ENCODE data around the gene CFAP52.
"Not testable (repeated sequence)": the region's sequence is repeated elsewhere in the genome, so short reads cannot be mapped to it uniquely, and the experiment has no call there.

The CFAP52 gene, protein sequence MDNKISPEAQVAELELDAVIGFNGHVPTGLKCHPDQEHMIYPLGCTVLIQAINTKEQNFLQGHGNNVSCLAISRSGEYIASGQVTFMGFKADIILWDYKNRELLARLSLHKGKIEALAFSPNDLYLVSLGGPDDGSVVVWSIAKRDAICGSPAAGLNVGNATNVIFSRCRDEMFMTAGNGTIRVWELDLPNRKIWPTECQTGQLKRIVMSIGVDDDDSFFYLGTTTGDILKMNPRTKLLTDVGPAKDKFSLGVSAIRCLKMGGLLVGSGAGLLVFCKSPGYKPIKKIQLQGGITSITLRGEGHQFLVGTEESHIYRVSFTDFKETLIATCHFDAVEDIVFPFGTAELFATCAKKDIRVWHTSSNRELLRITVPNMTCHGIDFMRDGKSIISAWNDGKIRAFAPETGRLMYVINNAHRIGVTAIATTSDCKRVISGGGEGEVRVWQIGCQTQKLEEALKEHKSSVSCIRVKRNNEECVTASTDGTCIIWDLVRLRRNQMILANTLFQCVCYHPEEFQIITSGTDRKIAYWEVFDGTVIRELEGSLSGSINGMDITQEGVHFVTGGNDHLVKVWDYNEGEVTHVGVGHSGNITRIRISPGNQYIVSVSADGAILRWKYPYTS

GRCh38 chr17:9576521-9577372, at the start of gene CFAP52:
TSS of gene CFAP52 (plus strand) at chr17:9576642. CDS start at chr17:9576696, 54 bp downstream.
- DNase-seq, result peak; percentile 5

DNA sequence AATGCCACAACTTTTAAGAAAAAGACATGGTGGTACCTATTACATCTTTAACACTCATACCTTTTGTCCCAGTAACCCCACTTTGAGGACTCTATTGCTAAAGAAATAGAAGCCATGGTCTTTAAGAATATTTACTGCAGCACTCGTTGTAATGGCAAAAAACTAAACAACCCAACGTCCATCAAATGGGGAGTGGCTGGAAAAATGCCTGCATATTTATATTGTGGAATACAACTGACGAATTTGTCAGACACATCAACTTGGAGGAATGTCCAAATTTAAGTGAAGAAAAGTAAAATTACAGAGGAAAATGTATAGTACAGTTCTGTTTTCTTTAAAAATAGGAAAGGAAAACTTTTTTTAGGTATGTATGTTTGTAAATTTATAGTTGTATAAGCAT, 48.7 kb upstream of the CFAP52 start:
- DNase-seq, result no peak

GRCh38 chr17:9529033-9529700, 47.3 kb upstream of the CFAP52 start:
- no peak for DNase-seq

DNA sequence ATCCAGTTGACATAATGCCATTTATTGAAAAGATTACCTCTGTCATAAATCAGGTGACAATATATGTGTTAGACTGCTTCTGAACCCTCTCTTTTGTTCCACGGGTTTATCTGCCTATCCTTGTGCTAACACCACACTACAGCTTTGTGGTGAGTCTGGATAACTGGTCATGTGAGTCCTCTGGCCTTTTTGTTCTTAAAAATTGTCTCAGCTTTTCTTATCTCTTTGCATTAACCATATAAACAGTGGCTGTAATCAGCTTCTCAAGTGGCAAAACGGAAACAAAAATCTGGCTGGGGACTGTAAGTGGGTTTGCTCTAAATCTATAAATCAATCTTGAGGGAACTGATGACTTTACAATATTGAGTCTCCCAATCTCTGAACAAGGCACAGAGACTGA, 45.4 kb upstream of the CFAP52 start:
- no peak for DNase-seq

- DNase-seq, result no peak
Observed at GRCh38 chr17:9532715-9533114, 43.7 kb upstream of the CFAP52 start.

GRCh38 chr17:9533441-9533840, 43.0 kb upstream of the CFAP52 start:
- no peak for DNase-seq

- no peak for DNase-seq
Observed at GRCh38 chr17:9536061-9536460, 40.4 kb upstream of the CFAP52 start.

DNA sequence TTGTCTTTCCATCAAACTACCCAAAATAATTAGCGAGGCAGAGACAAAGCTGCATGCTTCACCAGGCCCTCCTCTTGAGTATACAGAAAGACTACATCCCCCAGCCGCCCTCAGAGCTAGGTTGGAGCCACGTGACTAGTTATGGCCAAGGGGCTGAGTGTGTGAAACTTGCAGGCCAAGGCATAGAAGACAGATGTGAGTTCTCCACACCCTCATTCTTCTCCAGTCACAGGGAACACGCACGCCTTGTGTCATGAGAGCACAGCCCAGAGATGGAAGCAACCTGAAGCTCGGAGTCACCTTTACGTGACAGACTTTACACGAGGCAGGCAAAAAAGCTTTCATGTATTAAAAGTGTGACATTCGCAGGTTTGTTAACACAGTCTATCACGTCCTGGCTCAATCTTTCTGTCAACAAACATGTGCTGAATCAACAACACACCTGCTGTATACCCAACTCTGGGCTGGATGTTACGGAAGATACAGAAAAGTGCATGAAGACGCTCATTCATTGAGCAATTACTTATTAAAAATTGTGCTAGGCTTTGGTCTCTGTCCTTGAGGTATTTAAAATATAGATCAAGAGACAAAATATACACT, 39.2 kb upstream of the CFAP52 start:
- DNase-seq, result no peak

GRCh38 chr17:9538626-9539025, 37.8 kb upstream of the CFAP52 start:
- DNase-seq, result no peak

DNA sequence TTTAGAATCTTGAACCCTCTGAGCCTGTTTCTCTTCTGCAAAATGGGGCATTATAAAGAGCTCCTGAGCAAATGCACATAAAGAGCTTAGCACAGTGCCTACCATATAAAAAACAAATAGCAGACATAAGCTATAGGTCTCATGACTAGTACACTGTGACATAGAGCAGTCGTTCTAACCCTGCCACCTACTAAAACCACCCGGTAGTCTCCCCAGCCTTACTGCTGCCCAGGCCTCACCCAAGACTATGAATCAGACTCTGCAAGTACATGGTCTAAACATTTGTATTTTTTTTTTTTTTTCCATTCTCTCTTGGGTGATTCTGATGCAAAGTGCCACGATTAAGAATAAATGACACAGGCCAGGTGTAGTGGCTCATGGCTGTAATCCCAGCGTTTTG, 34.7 kb upstream of the CFAP52 start:
- no peak for DNase-seq

GRCh38 chr17:9544221-9544620, 32.2 kb upstream of the CFAP52 start:
- no peak for DNase-seq

- no peak for DNase-seq
Observed at GRCh38 chr17:9549215-9549614, 27.2 kb upstream of the CFAP52 start.

DNA sequence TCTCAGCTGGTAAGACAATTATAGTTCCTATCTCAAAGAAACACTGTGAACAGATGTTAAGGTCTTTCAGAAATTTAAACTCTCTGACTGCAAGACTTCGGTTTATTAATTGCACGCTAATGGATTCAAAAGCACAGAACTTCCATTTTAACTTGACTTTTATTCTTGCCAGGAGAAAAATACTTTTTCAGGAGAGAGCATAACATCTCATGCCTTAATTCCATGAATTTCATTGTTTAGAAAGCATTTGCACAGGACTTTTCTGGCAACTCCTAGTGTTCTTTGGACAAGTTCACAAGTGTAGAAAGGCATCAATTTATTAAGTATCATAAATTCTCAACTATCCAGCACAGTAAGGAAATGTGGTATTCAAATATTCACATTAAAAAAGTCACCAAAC, 23.3 kb upstream of the CFAP52 start:
- DNase-seq, result no peak

DNA sequence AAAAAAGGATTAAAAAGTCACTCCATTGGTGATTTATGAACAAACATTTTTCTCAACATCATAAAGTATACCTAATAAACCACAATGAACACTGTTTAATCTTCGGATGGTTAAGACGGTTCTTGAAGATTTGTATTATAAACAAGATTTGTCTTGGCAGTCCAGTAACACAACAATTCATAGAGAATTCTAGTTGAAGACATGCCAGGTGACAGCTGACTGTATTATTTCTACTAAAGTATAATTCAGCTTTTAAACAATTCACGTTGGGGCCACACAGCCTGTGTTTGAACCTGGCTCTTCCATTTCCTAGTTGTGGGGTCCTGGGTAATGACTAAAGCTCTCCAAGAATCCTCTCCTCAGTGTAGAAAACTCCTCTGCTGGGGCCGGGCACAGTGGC, 22.8 kb upstream of the CFAP52 start:
- DNase-seq, result no peak

GRCh38 chr17:9554715-9555114, 21.7 kb upstream of the CFAP52 start:
- not testable (repeated sequence) for DNase-seq

DNA sequence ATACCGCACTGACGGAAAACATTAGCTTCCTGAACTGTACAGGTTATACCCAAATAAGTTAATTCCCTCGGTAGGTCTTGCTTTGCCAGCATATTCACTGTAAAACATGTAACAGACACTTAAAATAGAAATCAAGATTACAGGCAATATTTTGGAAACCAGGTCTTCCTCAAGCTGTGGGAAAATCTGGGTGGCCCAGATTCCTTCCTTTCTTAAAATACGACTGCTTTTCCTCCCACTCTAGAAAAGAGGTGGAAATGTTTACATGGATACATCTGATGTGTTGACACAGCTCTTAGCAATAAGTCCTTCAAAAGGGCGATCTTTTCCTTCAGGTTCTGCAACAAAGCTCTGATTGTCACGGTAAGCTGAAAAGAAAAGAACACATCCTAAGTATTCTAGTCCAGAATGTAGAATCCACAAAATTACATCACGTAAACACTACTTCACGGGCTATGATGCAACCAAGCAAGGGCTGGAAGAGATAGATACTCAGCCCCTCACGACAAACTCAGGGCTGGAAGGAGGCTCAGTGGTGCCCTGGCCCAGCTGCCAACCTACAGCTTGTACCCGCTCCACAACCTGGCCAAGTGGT, 19.2 kb upstream of the CFAP52 start:
- no peak for DNase-seq

GRCh38 chr17:9557857-9558256, 18.6 kb upstream of the CFAP52 start:
- DNase-seq, result no peak

DNA sequence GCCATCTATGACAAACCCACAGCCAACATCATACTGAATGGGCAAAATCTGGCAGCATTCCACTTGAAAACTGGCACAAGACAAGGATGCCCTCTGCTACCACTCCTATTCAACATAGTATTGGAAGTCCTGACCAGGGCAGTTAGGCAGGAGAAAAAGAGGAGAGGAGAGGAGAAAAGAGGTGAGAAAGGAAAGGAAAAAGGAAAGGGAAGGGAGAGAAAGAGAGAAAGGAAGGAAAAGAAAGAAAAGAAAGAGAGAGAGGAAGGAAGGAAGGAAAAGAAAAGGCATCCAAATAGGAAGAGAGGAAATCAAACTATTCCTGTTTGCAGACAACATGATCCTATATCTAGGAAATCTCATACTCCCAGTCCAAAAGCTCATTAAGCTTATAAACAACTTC, 12.3 kb upstream of the CFAP52 start:
- no peak for DNase-seq

DNA sequence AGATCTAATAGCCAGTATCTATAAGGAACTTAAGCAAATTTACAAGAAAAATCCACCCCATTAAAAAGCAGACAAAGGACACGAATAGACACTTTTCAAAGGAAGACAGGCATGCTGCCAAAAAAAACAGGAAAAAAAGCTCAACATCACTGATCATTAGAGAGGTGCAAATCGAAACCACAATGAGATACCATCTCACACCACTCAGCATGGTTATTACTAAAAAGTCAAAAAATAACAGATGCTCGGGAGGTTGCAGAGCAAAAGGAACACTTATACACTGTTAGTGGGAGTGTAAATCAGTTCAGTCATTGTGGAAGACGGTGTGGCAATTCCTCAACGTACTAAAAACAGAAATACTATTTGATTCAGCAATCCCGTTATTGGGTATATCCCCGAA, 10.4 kb upstream of the CFAP52 start:
- DNase-seq, result no peak

GRCh38 chr17:9566739-9567138, 9.7 kb upstream of the CFAP52 start:
- not testable (repeated sequence) for DNase-seq

- DNase-seq, result no peak
Observed at GRCh38 chr17:9568004-9568403, 8.4 kb upstream of the CFAP52 start.

GRCh38 chr17:9568957-9569588, 7.4 kb upstream of the CFAP52 start:
- no peak for DNase-seq
